22Rv1 (cell line): Measurements from ENCODE around the gene RTTN.

Experiments used
- CTCF ChIP-seq: fragments of 450-650 bp; IDR thresholded peaks from 2 replicates; pipeline ENCODE4 v1.5.1; 2017; ENCODE audit warnings: mild to moderate bottlenecking
- ZFX ChIP-seq: fragments of 450-650 bp; IDR thresholded peaks from 2 replicates; pipeline ENCODE4 v1.6.1; 2017; ENCODE audit warnings: antibody characterized with exemption, borderline replicate concordance

GRCh38 chr18:70086085-70086484, 119.4 kb downstream of the RTTN start:
- TF ChIP-seq CTCF (no peak), ZFX (no peak)
